Nephron (organoid): ENCODE results near the gene MGST2.

Source experiments
- H3K27ac Mint-ChIP-seq, 3 experiments: 2 replicates each; pipeline ENCODE4 v1.8.0; 2020; ENCODE audit warnings: mixed read lengths in 3 of 3, mild to moderate bottlenecking in 2 of 3, moderate library complexity in 1 of 3
- H3K27me3 Mint-ChIP-seq: 2 replicates; pipeline ENCODE4 v1.8.0; 2021; ENCODE audit warnings: low read depth, mild to moderate bottlenecking, moderate library complexity, mixed read lengths
- H3K36me3 Mint-ChIP-seq: 2 replicates; pipeline ENCODE4 v1.8.0; 2020; ENCODE audit warnings: low read depth, mixed read lengths
- H3K4me1 Mint-ChIP-seq: 2 replicates; pipeline ENCODE4 v1.8.0; 2020; ENCODE audit warnings: mixed read lengths
- H3K4me3 Mint-ChIP-seq, 3 experiments: 2 replicates each; pipeline ENCODE4 v1.8.0; 2020; ENCODE audit warnings: mild to moderate bottlenecking in 3 of 3, mixed read lengths in 3 of 3, moderate library complexity in 2 of 3
- H3K9me3 Mint-ChIP-seq: 2 replicates; pipeline ENCODE4 v1.8.0; 2020; ENCODE audit warnings: mixed read lengths
- CTCF ChIP-seq, 3 experiments: fragments of 200-600 bp; sonication (generic); IDR thresholded peaks; one replicate each; pipeline ENCODE4 v1.5.0; 2021; ENCODE audit warnings: antibody characterized with exemption in 3 of 3; ENCODE audit not compliant: unreplicated experiment in 3 of 3

The MGST2 gene

GRCh38 chr4:139658185-139658584 lies 7.4 kb upstream of the MGST2 start:
- H3K4me3 Mint-ChIP-seq, result no peak overlapping the region
- no peak for TF ChIP-seq CTCF (IDR thresholded peaks at IDR 0.05; ENCODE audit: unreplicated experiment in 3 of 3)
- no peaks in the 10 kb centered on the region for H3K36me3 Mint-ChIP-seq
- peaks cover 22% of the 10 kb centered on the region for H3K4me1 Mint-ChIP-seq
- H3K27me3 Mint-ChIP-seq, result peaks cover 7% of the 10 kb centered on the region
- no peak overlapping the region for H3K27ac Mint-ChIP-seq
- no peaks in the 10 kb centered on the region for H3K9me3 Mint-ChIP-seq

GRCh38 chr4:139658586-139659382 lies 6.8 kb upstream of the MGST2 start:
- H3K9me3 Mint-ChIP-seq, result no peaks in the 10 kb centered on the region
- no peaks in the 10 kb centered on the region for H3K36me3 Mint-ChIP-seq
- H3K27ac Mint-ChIP-seq, result no peak overlapping the region
- TF ChIP-seq CTCF (IDR thresholded peaks at IDR 0.05; ENCODE audit: unreplicated experiment in 3 of 3), result no peak
- H3K27me3 Mint-ChIP-seq, result peaks cover 7% of the 10 kb centered on the region
- H3K4me3 Mint-ChIP-seq, result no peak overlapping the region
- H3K4me1 Mint-ChIP-seq, result peaks cover 22% of the 10 kb centered on the region

- Mint-ChIP-seq H3K27ac (peak overlapping the region in 2 of 3 experiments; percentile 0), H3K9me3 (no peaks in the 10 kb centered on the region), H3K27me3 (peaks cover 7% of the 10 kb centered on the region), H3K36me3 (no peaks in the 10 kb centered on the region), H3K4me3 (no peak overlapping the region), H3K4me1 (peaks cover 22% of the 10 kb centered on the region)
- TF ChIP-seq CTCF (IDR thresholded peaks at IDR 0.05; ENCODE audit: unreplicated experiment in 3 of 3), result no peak
Observed at GRCh38 chr4:139659735-139660424, 5.7 kb upstream of the MGST2 start.

GRCh38 chr4:139660568-139661043 lies 5.0 kb upstream of the MGST2 start:
- no peaks in the 10 kb centered on the region for H3K9me3 Mint-ChIP-seq
- H3K4me1 Mint-ChIP-seq, result peaks cover 21% of the 10 kb centered on the region
- H3K4me3 Mint-ChIP-seq, result no peak overlapping the region
- no peak for TF ChIP-seq CTCF (IDR thresholded peaks at IDR 0.05; ENCODE audit: unreplicated experiment in 3 of 3)
- no peaks in the 10 kb centered on the region for H3K36me3 Mint-ChIP-seq
- H3K27ac Mint-ChIP-seq, result no peak overlapping the region
- H3K27me3 Mint-ChIP-seq, result peaks cover under 1% of the 10 kb centered on the region

GRCh38 chr4:139663561-139664138 lies 2.0 kb upstream of the MGST2 start:
- H3K27me3 Mint-ChIP-seq, result no peaks in the 10 kb centered on the region
- no peaks in the 10 kb centered on the region for H3K9me3 Mint-ChIP-seq
- peak overlapping the region in 1 of 3 experiments; percentile 28 for H3K4me3 Mint-ChIP-seq
- H3K4me1 Mint-ChIP-seq, result peaks cover 41% of the 10 kb centered on the region
- H3K36me3 Mint-ChIP-seq, result no peaks in the 10 kb centered on the region
- H3K27ac Mint-ChIP-seq, result peak overlapping the region in 2 of 3 experiments; percentile 69 to 70
- no peak for TF ChIP-seq CTCF (IDR thresholded peaks at IDR 0.05; ENCODE audit: unreplicated experiment in 3 of 3)
